Activated T-cell treated with anti-CD3 and anti-CD28 coated beads, Interleukin-2, amount 50 U/mL, for 72 hours (primary cell): ENCODE data around the gene XRRA1. TPM values are rescaled to one million over a fixed set of nuclear protein-coding genes. Genes with fewer than 3 reads are reported as not detected.

ENCODE experiments used
- ATAC-seq, 2 donors: fragments of 150-1000 bp; cut with Tn5 transposase; replicated peaks in 1 of 2; 2 replicates each; pipeline ENCODE4 v1.10.0; 2021; ENCODE audit warnings: moderate library complexity in 2 of 2, mild to moderate bottlenecking in 1 of 2
- DNase-seq, 2 donors: peaks; one replicate each; pipeline ENCODE4 v3.0.0; 2021 to 2022; ENCODE audit warnings: mixed read lengths in 1 of 2
- H3K27ac Mint-ChIP-seq: one replicate; pipeline ENCODE4 v1.8.0; 2022; ENCODE audit warnings: mild to moderate bottlenecking, moderate library complexity, mixed read lengths
- H3K27me3 Mint-ChIP-seq: one replicate; pipeline ENCODE4 v1.8.0; 2022; ENCODE audit warnings: low read depth, mixed read lengths
- H3K36me3 Mint-ChIP-seq, 2 donors: one replicate each; pipeline ENCODE4 v1.8.0; 2022; ENCODE audit warnings: mixed read lengths in 2 of 2, mild to moderate bottlenecking in 1 of 2; ENCODE audit not compliant: insufficient read depth in 2 of 2
- H3K4me1 Mint-ChIP-seq: one replicate; pipeline ENCODE4 v1.8.0; 2022; ENCODE audit warnings: low read depth, mixed read lengths
- H3K4me3 Mint-ChIP-seq, 2 donors: one replicate each; pipeline ENCODE4 v1.8.0; 2022; ENCODE audit warnings: mild to moderate bottlenecking in 2 of 2, mixed read lengths in 2 of 2, moderate library complexity in 2 of 2
- H3K9me3 Mint-ChIP-seq, 2 donors: one replicate each; pipeline ENCODE4 v1.8.0; 2022; ENCODE audit warnings: mixed read lengths in 2 of 2
- total RNA-seq, 2 donors: library from RNA; stranded (reverse); gene quantifications; one replicate each; pipeline ENCODE4 v1.2.3, GENCODE V29; 2022

The XRRA1 gene
- total RNA-seq, 2 donors from 2014 or later: 15.4 to 22.6 TPM

- no peak for ATAC-seq
- no peak overlapping the region for H3K4me3 Mint-ChIP-seq
- no peak for DNase-seq
- peaks cover 1 to 4% of the 10 kb centered on the region in 2 donors for H3K36me3 Mint-ChIP-seq
- H3K9me3 Mint-ChIP-seq: peaks cover 0 to 2% of the 10 kb centered on the region in 2 donors
- peaks cover 39% of the 10 kb centered on the region for H3K4me1 Mint-ChIP-seq
- peak overlapping the region; percentile 85 for H3K27ac Mint-ChIP-seq
- H3K27me3 Mint-ChIP-seq: no peaks in the 10 kb centered on the region
Observed at GRCh38 chr11:74941492-74941891, 7.4 kb downstream of the XRRA1 start.

- Mint-ChIP-seq H3K4me3 (no peak overlapping the region), H3K27ac (no peak overlapping the region), H3K27me3 (no peaks in the 10 kb centered on the region), H3K36me3 (peaks cover 1 to 5% of the 10 kb centered on the region in 2 donors), H3K4me1 (peaks cover 14% of the 10 kb centered on the region), H3K9me3 (no peaks in the 10 kb centered on the region)
- no peak for ATAC-seq
- no peak for DNase-seq
Observed at GRCh38 chr11:74937696-74938475, 11.0 kb downstream of the XRRA1 start.

- ATAC-seq (no peak), DNase-seq (no peak)
- Mint-ChIP-seq H3K4me1 (peaks cover 17% of the 10 kb centered on the region), H3K36me3 (peaks cover 1 to 5% of the 10 kb centered on the region in 2 donors), H3K4me3 (no peak overlapping the region), H3K9me3 (no peaks in the 10 kb centered on the region), H3K27me3 (no peaks in the 10 kb centered on the region), H3K27ac (no peak overlapping the region)
Observed at GRCh38 chr11:74936976-74937375, 11.9 kb downstream of the XRRA1 start.

- H3K27ac Mint-ChIP-seq: no peak overlapping the region
- ATAC-seq: no peak
- no peaks in the 10 kb centered on the region for H3K27me3 Mint-ChIP-seq
- H3K4me1 Mint-ChIP-seq: peaks cover 18% of the 10 kb centered on the region
- H3K36me3 Mint-ChIP-seq: peaks cover 1 to 5% of the 10 kb centered on the region in 2 donors
- H3K4me3 Mint-ChIP-seq: no peak overlapping the region
- no peaks in the 10 kb centered on the region for H3K9me3 Mint-ChIP-seq
- DNase-seq: no peak
Observed at GRCh38 chr11:74936087-74936486, 12.8 kb downstream of the XRRA1 start.

GRCh38 chr11:74935285-74935684 lies 13.6 kb downstream of the XRRA1 start:
- Mint-ChIP-seq H3K27ac (no peak overlapping the region), H3K4me3 (no peak overlapping the region), H3K27me3 (no peaks in the 10 kb centered on the region), H3K9me3 (no peaks in the 10 kb centered on the region), H3K36me3 (peaks cover 1 to 5% of the 10 kb centered on the region in 2 donors), H3K4me1 (peaks cover 18% of the 10 kb centered on the region)
- ATAC-seq (no peak), DNase-seq (no peak)

- Mint-ChIP-seq H3K9me3 (no peaks in the 10 kb centered on the region), H3K4me1 (peaks cover 18% of the 10 kb centered on the region), H3K27me3 (no peaks in the 10 kb centered on the region), H3K4me3 (no peak overlapping the region), H3K36me3 (peaks cover 0 to 3% of the 10 kb centered on the region in 2 donors), H3K27ac (no peak overlapping the region)
- ATAC-seq (no peak), DNase-seq (no peak)
Observed at GRCh38 chr11:74933765-74934164, 15.1 kb downstream of the XRRA1 start.

GRCh38 chr11:74932797-74933196 lies 16.1 kb downstream of the XRRA1 start:
- Mint-ChIP-seq H3K27ac (peak overlapping the region; percentile 23), H3K9me3 (no peaks in the 10 kb centered on the region), H3K4me3 (peak overlapping the region in 1 of 2 donors; percentile 17), H3K27me3 (no peaks in the 10 kb centered on the region), H3K36me3 (peaks cover 0 to 3% of the 10 kb centered on the region in 2 donors), H3K4me1 (peaks cover 18% of the 10 kb centered on the region)
- DNase-seq (peak; percentile 18 to 48), ATAC-seq (peak; percentile 72 to 85)

GRCh38 chr11:74932169-74932568 lies 16.7 kb downstream of the XRRA1 start:
- H3K27ac Mint-ChIP-seq: peak overlapping the region; percentile 23
- DNase-seq: peak; percentile 19
- H3K9me3 Mint-ChIP-seq: no peaks in the 10 kb centered on the region
- H3K4me3 Mint-ChIP-seq: peak overlapping the region; percentile 5 to 25
- peaks cover 18% of the 10 kb centered on the region for H3K4me1 Mint-ChIP-seq
- peak; percentile 42 to 59 for ATAC-seq
- peaks cover 0 to 3% of the 10 kb centered on the region in 2 donors for H3K36me3 Mint-ChIP-seq
- no peaks in the 10 kb centered on the region for H3K27me3 Mint-ChIP-seq

GRCh38 chr11:74929431-74930363 lies 19.2 kb downstream of the XRRA1 start:
- H3K27me3 Mint-ChIP-seq: no peaks in the 10 kb centered on the region
- no peak overlapping the region for H3K27ac Mint-ChIP-seq
- peak; percentile 66 to 73 for DNase-seq
- no peak overlapping the region for H3K4me3 Mint-ChIP-seq
- peaks cover 0 to 7% of the 10 kb centered on the region in 2 donors for H3K36me3 Mint-ChIP-seq
- H3K4me1 Mint-ChIP-seq: peaks cover 37% of the 10 kb centered on the region
- no peaks in the 10 kb centered on the region for H3K9me3 Mint-ChIP-seq
- peak; percentile 51 to 58 for ATAC-seq

GRCh38 chr11:74927496-74927895 lies 21.4 kb downstream of the XRRA1 start:
- H3K4me1 Mint-ChIP-seq: peaks cover 25% of the 10 kb centered on the region
- ATAC-seq: no peak
- no peak for DNase-seq
- no peak overlapping the region for H3K4me3 Mint-ChIP-seq
- H3K36me3 Mint-ChIP-seq: peaks cover 0 to 4% of the 10 kb centered on the region in 2 donors
- no peaks in the 10 kb centered on the region for H3K27me3 Mint-ChIP-seq
- no peaks in the 10 kb centered on the region for H3K9me3 Mint-ChIP-seq
- peak overlapping the region; percentile 19 for H3K27ac Mint-ChIP-seq

GRCh38 chr11:74926304-74927030 lies 22.4 kb downstream of the XRRA1 start:
- H3K27me3 Mint-ChIP-seq: no peaks in the 10 kb centered on the region
- no peaks in the 10 kb centered on the region for H3K9me3 Mint-ChIP-seq
- DNase-seq (peak; percentile 62 to 76), ATAC-seq (peak; percentile 91 to 93)
- H3K27ac Mint-ChIP-seq: peak overlapping the region; percentile 39
- H3K36me3 Mint-ChIP-seq: peaks cover 0 to 4% of the 10 kb centered on the region in 2 donors
- peak overlapping the region in 1 of 2 donors; percentile 44 for H3K4me3 Mint-ChIP-seq
- peaks cover 19% of the 10 kb centered on the region for H3K4me1 Mint-ChIP-seq

GRCh38 chr11:74925281-74925680 lies 23.6 kb downstream of the XRRA1 start:
- H3K4me1 Mint-ChIP-seq: peaks cover 19% of the 10 kb centered on the region
- H3K27ac Mint-ChIP-seq: no peak overlapping the region
- H3K9me3 Mint-ChIP-seq: no peaks in the 10 kb centered on the region
- ATAC-seq (no peak), DNase-seq (no peak)
- peak overlapping the region in 1 of 2 donors; percentile 29 for H3K4me3 Mint-ChIP-seq
- no peaks in the 10 kb centered on the region for H3K27me3 Mint-ChIP-seq
- H3K36me3 Mint-ChIP-seq: peaks cover 0 to 4% of the 10 kb centered on the region in 2 donors
